H1 (cell line): ENCODE results near the gene MFNG. TPM values are rescaled to one million over a fixed set of nuclear protein-coding genes. Genes with fewer than 3 reads are reported as not detected.

Experiments used
- CTCF ChIA-PET: fragments of 300-600 bp; sonication (Branson Sonifier 250); formaldehyde crosslinking; loops from one replicate; lab custom pipeline; 2021; ENCODE audit not compliant: partially characterized antibody; lab: Charles Lee
- POLR2A ChIA-PET: fragments of 300-600 bp; sonication (Branson Sonifier 250); formaldehyde crosslinking; loops from one replicate; lab custom pipeline; 2021; ENCODE audit warnings: inconsistent platforms; ENCODE audit not compliant: partially characterized antibody; lab: Charles Lee
- DNase-seq, 2 experiments: peaks; one replicate each; pipeline versions ENCODE4 v3.0.0 to v3.0.0-alpha.2; 2010 to 2022; ENCODE audit warnings: low spot score in 2 of 2, low read depth in 1 of 2, mixed read lengths in 1 of 2
- FAIRE-seq: peaks from 2 replicates; lab custom pipeline; 2011; peaks lifted over from hg19 to GRCh38; lab: Jason Lieb, UNC
- H2AFZ ChIP-seq: 2 replicates; pipeline ENCODE4 v1.8.1; 2012; ENCODE audit warnings: low read length, inconsistent platforms
- H2AK5ac ChIP-seq: 2 replicates; pipeline ENCODE4 v1.6.1; 2013; ENCODE audit warnings: low read depth, low read length
- H2BK120ac ChIP-seq: replicated peaks from 2 replicates; pipeline ENCODE3; 2013; ENCODE audit warnings: low read depth, low read length, inconsistent platforms
- H2BK12ac ChIP-seq: 2 replicates; pipeline ENCODE4 v1.6.1; 2013; ENCODE audit warnings: low read depth, low read length
- H2BK15ac ChIP-seq: 2 replicates; pipeline ENCODE4 v1.6.1; 2013; ENCODE audit warnings: low read length
- H2BK20ac ChIP-seq: 2 replicates; pipeline ENCODE4 v1.6.1; 2013; ENCODE audit warnings: low read length
- H2BK5ac ChIP-seq: 2 replicates; pipeline ENCODE4 v1.6.1; 2013; ENCODE audit warnings: low read depth, low read length
- H3K14ac ChIP-seq: 2 replicates; pipeline ENCODE4 v1.6.1; 2013; ENCODE audit warnings: inconsistent platforms; ENCODE audit not compliant: insufficient read length
- H3K18ac ChIP-seq: 2 replicates; pipeline ENCODE4 v1.6.1; 2013; ENCODE audit warnings: low read length; ENCODE audit errors: extremely low read depth
- H3K23ac ChIP-seq: 2 replicates; pipeline ENCODE4 v1.6.1; 2013; ENCODE audit warnings: inconsistent platforms; ENCODE audit not compliant: insufficient read length
- H3K23me2 ChIP-seq: 2 replicates; pipeline ENCODE4 v1.6.1; 2013; ENCODE audit warnings: low read depth, low read length
- H3K27ac ChIP-seq: 2 replicates; pipeline ENCODE4 v1.6.1; 2011; ENCODE audit warnings: low read depth, low read length, inconsistent platforms
- H3K27me3 ChIP-seq, 4 experiments: replicated peaks in 1 of 4; 1 replicate in 1 of 4; 2 replicates in 3 of 4; pipeline versions ENCODE4 v1.6.1 to v1.8.1; 2011 to 2013; ENCODE audit warnings: low read length in 3 of 4, mild to moderate bottlenecking in 3 of 4, inconsistent platforms in 2 of 4, mixed read lengths in 2 of 4, moderate library complexity in 1 of 4; ENCODE audit not compliant: control insufficient read depth in 3 of 4, insufficient read depth in 3 of 4; ENCODE audit errors: extremely low read depth in 1 of 4
- H3K36me3 ChIP-seq, 4 experiments: 2 replicates each; pipeline versions ENCODE4 v1.6.1 to v1.8.1; 2011 to 2013; ENCODE audit warnings: mild to moderate bottlenecking in 4 of 4, low read length in 3 of 4, moderate library complexity in 2 of 4, control low read depth in 1 of 4, inconsistent platforms in 1 of 4; ENCODE audit not compliant: insufficient read depth in 4 of 4, control insufficient read depth in 2 of 4
- H3K4ac ChIP-seq: replicated peaks from 2 replicates; pipeline ENCODE3; 2013; ENCODE audit warnings: low read length, low read depth, mixed read lengths, inconsistent platforms; ENCODE audit not compliant: insufficient read length
- H3K4me1 ChIP-seq, 4 experiments: replicated peaks in 1 of 4; 1 replicate in 1 of 4; 2 replicates in 3 of 4; pipeline versions ENCODE4 v1.6.1 to v1.8.1; 2011 to 2013; ENCODE audit warnings: low read length in 3 of 4, inconsistent platforms in 2 of 4, mixed read lengths in 1 of 4; ENCODE audit not compliant: insufficient read depth in 4 of 4, control insufficient read depth in 3 of 4
- H3K4me2 ChIP-seq, 2 experiments: 2 replicates each; pipeline versions ENCODE4 v1.6.1 to v1.8.1; 2011 to 2013; ENCODE audit warnings: low read depth in 2 of 2, low read length in 2 of 2, control low read depth in 1 of 2, inconsistent platforms in 1 of 2, mild to moderate bottlenecking in 1 of 2; ENCODE audit not compliant: insufficient read depth in 1 of 2
- H3K4me3 ChIP-seq, 4 experiments: fragments of 200-600, 300-600 bp in 1 of 4; sonication (generic), shearing (Covaris generic), sonication (Bioruptor Twin) in 1 of 4; 2 replicates each; pipeline versions ENCODE4 v1.5.1 to v1.8.1; 2011 to 2016; ENCODE audit warnings: low read length in 4 of 4, low read depth in 3 of 4, control low read depth in 2 of 4, inconsistent platforms in 2 of 4, mild to moderate bottlenecking in 2 of 4, mixed read lengths in 1 of 4, moderate library complexity in 1 of 4; ENCODE audit not compliant: insufficient read depth in 2 of 4; ENCODE audit errors: extremely low read depth in 1 of 4
- H3K56ac ChIP-seq: replicated peaks from 2 replicates; pipeline ENCODE3; 2013; ENCODE audit warnings: low read depth, mild to moderate bottlenecking, mixed read lengths, low read length, inconsistent platforms; ENCODE audit not compliant: insufficient read length
- H3K79me1 ChIP-seq: 2 replicates; pipeline ENCODE4 v1.6.1; 2013; ENCODE audit warnings: low read depth, low read length, control low read depth
- H3K79me2 ChIP-seq, 2 experiments: 2 replicates each; pipeline versions ENCODE4 v1.6.1 to v1.8.1; 2012 to 2013; ENCODE audit warnings: low read length in 2 of 2, mild to moderate bottlenecking in 2 of 2, inconsistent platforms in 1 of 2; ENCODE audit not compliant: insufficient read depth in 2 of 2, control insufficient read depth in 1 of 2
- H3K9ac ChIP-seq, 4 experiments: replicated peaks in 1 of 4; 1 replicate in 1 of 4; 2 replicates in 3 of 4; pipeline versions ENCODE4 v1.6.1 to v1.8.1; 2011 to 2013; ENCODE audit warnings: low read depth in 3 of 4, low read length in 3 of 4, control low read depth in 2 of 4, mild to moderate bottlenecking in 2 of 4, moderate library complexity in 2 of 4, inconsistent platforms in 1 of 4; ENCODE audit errors: extremely low read depth in 1 of 4
- H3K9me3 ChIP-seq, 2 experiments: 2 replicates each; pipeline versions ENCODE4 v1.6.1 to v1.8.1; 2012 to 2013; ENCODE audit warnings: mild to moderate bottlenecking in 2 of 2, moderate library complexity in 2 of 2, control low read depth in 1 of 2, inconsistent platforms in 1 of 2, low read depth in 1 of 2, low read length in 1 of 2, mixed read lengths in 1 of 2; ENCODE audit not compliant: insufficient read depth in 2 of 2
- H4K20me1 ChIP-seq, 2 experiments: replicated peaks in 1 of 2; 2 replicates each; pipeline versions ENCODE3 to v1.8.1; 2011 to 2013; ENCODE audit warnings: inconsistent platforms in 2 of 2, low read length in 2 of 2, mild to moderate bottlenecking in 1 of 2; ENCODE audit not compliant: insufficient read depth in 2 of 2, control insufficient read depth in 1 of 2
- H4K5ac ChIP-seq: 2 replicates; pipeline ENCODE4 v1.6.1; 2013; ENCODE audit warnings: low read length, low read depth, mixed read lengths, inconsistent platforms; ENCODE audit not compliant: insufficient read length
- H4K8ac ChIP-seq: 2 replicates; pipeline ENCODE4 v1.8.0; 2013; ENCODE audit warnings: mild to moderate bottlenecking, moderate library complexity, low read length, inconsistent platforms; ENCODE audit not compliant: insufficient read depth; ENCODE audit errors: extremely low read depth
- H4K91ac ChIP-seq: replicated peaks from 2 replicates; pipeline ENCODE3; 2013; ENCODE audit warnings: low read length, mixed read lengths, inconsistent platforms; ENCODE audit not compliant: insufficient read length
- EZH2 ChIP-seq: fragments of 200-600 bp; sonication (generic); IDR thresholded peaks from 2 replicates; pipeline ENCODE4 v1.7.1; 2012; ENCODE audit warnings: low read depth, mild to moderate bottlenecking, moderate library complexity, low read length, inconsistent platforms; ENCODE audit not compliant: severe bottlenecking
- GABPA ChIP-seq: IDR thresholded peaks from 2 replicates; pipeline ENCODE4 v1.6.1; 2011; ENCODE audit warnings: mild to moderate bottlenecking, low read length, moderate library complexity, borderline replicate concordance; ENCODE audit not compliant: insufficient read depth
- MAX ChIP-seq: IDR thresholded peaks from 2 replicates; pipeline ENCODE4 v1.6.1; 2012; ENCODE audit warnings: inconsistent platforms
- RFX5 ChIP-seq: IDR thresholded peaks from 2 replicates; pipeline ENCODE4 v1.6.1; 2011; ENCODE audit warnings: low read depth, low read length, improper control_type of control experiment, borderline replicate concordance
- WGBS, 2 experiments: shearing (Covaris generic) in 1 of 2; methylation state at CpG; one replicate each; pipeline versions ENCODE4 v1.1.6 to v1.1.7; 2013 to 2015; ENCODE audit warnings: low lambda C conversion rate in 2 of 2, mixed read lengths in 2 of 2, inconsistent platforms in 1 of 2, low coverage in 1 of 2, missing lambda C conversion rate in 1 of 2; ENCODE audit not compliant: insufficient replicate concordance in 2 of 2, insufficient coverage in 1 of 2, insufficient read length in 1 of 2; ENCODE audit errors: extremely low coverage in 1 of 2, missing lambda C conversion rate in 1 of 2; 5-methylcytosine and 5-hydroxymethylcytosine counted together
- polyA plus RNA-seq, 7 experiments: library from polyadenylated mRNA; depleted of rRNA in 3 of 7; stranded (reverse) in 5 of 7; unstranded in 2 of 7; fragments of >200 nt in 5 of 7; fragments of 200-250 nt in 2 of 7; gene quantifications; 1 replicate in 5 of 7; 2 replicates in 1 of 7; 4 replicates in 1 of 7; pipeline versions ENCODE4 v1.2.1 to v1.2.3, GENCODE V29; 2011 to 2013; ENCODE audit warnings: missing spikeins in 2 of 7, mixed read lengths in 2 of 7
- total RNA-seq: library from RNA; stranded (reverse); fragmentation: NEBNext Ultra II Directional; extraction: Animal tissue kit (Norgen Biotek cat#: 25700); gene quantifications from 2 replicates; pipeline ENCODE4 v1.2.1, GENCODE V29; 2021

Gene MFNG
- total and polyA plus RNA-seq, 2 of the 8 experiments (the other 6 are each of a cell fraction or from before 2014, with no cell fraction given): 1.7 to 5.5 TPM

- peak overlapping the region; percentile 96; the same call in 1 of the 2 replicates for H3K18ac ChIP-seq
- H2BK5ac ChIP-seq: peak overlapping the region; percentile 75; the same call in 1 of the 2 replicates
- no peak for FAIRE-seq
- H2BK15ac ChIP-seq: peak overlapping the region; percentile 100; the same call in 1 of the 2 replicates
- peak overlapping the region; percentile 47 for H2AFZ ChIP-seq
- H3K9ac ChIP-seq: peak overlapping the region in 2 of 4 experiments; percentile 44 to 45; a peak in 3 of 7 replicates
- H2BK120ac ChIP-seq: peak overlapping the region; percentile 68
- DNase-seq: no peak
- peak overlapping the region; percentile 82 to 87 for H3K4me2 ChIP-seq
- CTCF ChIA-PET: interaction anchor here (0.6 to 2.3 kb wide), 8 partner anchors 8 to 103 kb away, joined by 3 to 12 read pairs (median 4); no protein-coding TSS in a partner anchor
- peak overlapping the region; percentile 96; the same call in 1 of the 2 replicates for H2BK12ac ChIP-seq
- no peak overlapping the region for H2AK5ac ChIP-seq
- peak overlapping the region; percentile 4 for H3K4ac ChIP-seq
- H3K9me3 ChIP-seq: no peaks in the 10 kb centered on the region
- no peaks in the 10 kb centered on the region for H3K79me1 ChIP-seq
- TF ChIP-seq MAX (no peak), EZH2 (peak; percentile 25), GABPA (no peak), RFX5 (no peak)
- H3K23me2 ChIP-seq: peaks cover 10% of the 10 kb centered on the region; the same call in 1 of the 2 replicates
- H3K27me3 ChIP-seq: peaks cover 0 to 44% (median 35%) of the 10 kb centered on the region in 4 experiments; a peak in 6 of 7 replicates
- no peak overlapping the region; the same call in 1 of the 2 replicates for H4K8ac ChIP-seq
- peaks cover 3 to 33% (median 23%) of the 10 kb centered on the region in 4 experiments for H3K4me1 ChIP-seq
- WGBS, 2 experiments: 52% methylated on average over 18 of the region's 18 CpGs; no CpG with 5 or more reads in 1 of the 2 experiments
- peak overlapping the region; percentile 23 for H4K5ac ChIP-seq
- POLR2A ChIA-PET: interaction anchor here (0.7 kb wide), 1 partner anchor 78 kb away, joined by 3 read pairs; no protein-coding TSS in a partner anchor
- peaks cover 2% of the 10 kb centered on the region in 2 experiments for H4K20me1 ChIP-seq
- no peak overlapping the region for H3K56ac ChIP-seq
- H3K27ac ChIP-seq: no peak overlapping the region
- H3K36me3 ChIP-seq: no peaks in the 10 kb centered on the region
- no peak overlapping the region for H3K14ac ChIP-seq
- peak overlapping the region; percentile 88 for H4K91ac ChIP-seq
- H3K79me2 ChIP-seq: no peaks in the 10 kb centered on the region
- H3K4me3 ChIP-seq: peak overlapping the region; percentile 41 to 65 (median 51)
- H3K23ac ChIP-seq: no peak overlapping the region
- H2BK20ac ChIP-seq: peak overlapping the region; percentile 97; the same call in 1 of the 2 replicates
Observed at GRCh38 chr22:37420686-37421467, 65.3 kb downstream of the MFNG start.
